GM18517 (cell line): ENCODE results near the gene OR52E1.

ENCODE experiments used
- ATAC-seq: cut with Tn5 transposase; IDR thresholded peaks from one replicate; pipeline ENCODE4 v1.9.1; 2021; ENCODE audit warnings: mild to moderate bottlenecking, moderate library complexity; ENCODE audit not compliant: unreplicated experiment

OR52E1 gene

GRCh38 chr11:5115339-5115738 lies 46.0 kb downstream of the OR52E1 start:
- ATAC-seq = no peak

- ATAC-seq = no peak
Measured at GRCh38 chr11:5117588-5117987, 48.2 kb downstream of the OR52E1 start.

DNA sequence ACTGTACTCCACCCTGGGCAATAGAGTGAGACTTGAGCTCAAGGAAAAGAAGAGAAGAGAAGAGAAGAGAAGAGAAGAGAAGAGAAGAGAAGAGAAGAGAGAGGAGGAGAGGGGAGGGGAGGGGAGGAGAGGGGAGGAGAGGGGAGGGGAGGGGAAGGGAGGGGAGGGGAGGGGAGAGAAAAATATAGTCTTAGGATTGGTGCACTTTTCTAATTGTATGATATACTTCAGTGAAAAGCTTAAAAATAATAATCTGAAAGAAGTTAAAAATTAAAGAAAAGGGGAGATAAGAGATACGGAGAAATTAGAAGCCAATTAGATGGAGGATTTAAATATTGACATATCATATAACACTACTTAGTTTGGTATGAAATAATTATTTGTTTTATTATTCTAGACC lies 49.5 kb downstream of the OR52E1 start:
- no peak for ATAC-seq
